Activated CD8-positive, alpha-beta memory T cell treated with anti-CD3 and anti-CD28 coated beads, Interleukin-2, amount 10 ng/mL, durations not matched to agents 7 days and 5 days (primary cell): ENCODE results near the gene EPN3. TPM values are rescaled to one million over a fixed set of nuclear protein-coding genes. Genes with fewer than 3 reads are reported as not detected.

Experiments
- ATAC-seq: fragments of 150-1000 bp; cut with Tn5 transposase; one replicate; pipeline ENCODE4 v1.10.0; 2021; ENCODE audit warnings: moderate library complexity
- CTCF ChIA-PET: fragments of 350-600 bp; sonication (Branson Sonifier 250); formaldehyde crosslinking; loops from one replicate; lab custom pipeline; 2021; ENCODE audit warnings: antibody characterized with exemption; lab: Charles Lee
- DNase-seq: peaks from one replicate; pipeline ENCODE4 v3.0.0-alpha.2; 2020
- H3K27ac Mint-ChIP-seq: one replicate; pipeline ENCODE4 v1.8.0; 2021; ENCODE audit warnings: mild to moderate bottlenecking, mixed read lengths
- H3K27me3 Mint-ChIP-seq: one replicate; pipeline ENCODE4 v1.8.0; 2021; ENCODE audit warnings: mixed read lengths
- H3K36me3 Mint-ChIP-seq: one replicate; pipeline ENCODE4 v1.8.0; 2021; ENCODE audit warnings: mild to moderate bottlenecking, mixed read lengths
- H3K4me1 Mint-ChIP-seq: one replicate; pipeline ENCODE4 v1.8.0; 2021; ENCODE audit warnings: mixed read lengths
- H3K4me3 Mint-ChIP-seq: one replicate; pipeline ENCODE4 v1.8.0; 2021; ENCODE audit warnings: mild to moderate bottlenecking, moderate library complexity, mixed read lengths
- H3K9me3 Mint-ChIP-seq: one replicate; pipeline ENCODE4 v1.8.0; 2022; ENCODE audit warnings: low read depth, mixed read lengths
- total RNA-seq, 2 experiments: library from RNA; stranded (reverse); gene quantifications; one replicate each; pipeline ENCODE4 v1.2.3, GENCODE V29; 2021

EPN3 gene
- total RNA-seq: not detected

DNA sequence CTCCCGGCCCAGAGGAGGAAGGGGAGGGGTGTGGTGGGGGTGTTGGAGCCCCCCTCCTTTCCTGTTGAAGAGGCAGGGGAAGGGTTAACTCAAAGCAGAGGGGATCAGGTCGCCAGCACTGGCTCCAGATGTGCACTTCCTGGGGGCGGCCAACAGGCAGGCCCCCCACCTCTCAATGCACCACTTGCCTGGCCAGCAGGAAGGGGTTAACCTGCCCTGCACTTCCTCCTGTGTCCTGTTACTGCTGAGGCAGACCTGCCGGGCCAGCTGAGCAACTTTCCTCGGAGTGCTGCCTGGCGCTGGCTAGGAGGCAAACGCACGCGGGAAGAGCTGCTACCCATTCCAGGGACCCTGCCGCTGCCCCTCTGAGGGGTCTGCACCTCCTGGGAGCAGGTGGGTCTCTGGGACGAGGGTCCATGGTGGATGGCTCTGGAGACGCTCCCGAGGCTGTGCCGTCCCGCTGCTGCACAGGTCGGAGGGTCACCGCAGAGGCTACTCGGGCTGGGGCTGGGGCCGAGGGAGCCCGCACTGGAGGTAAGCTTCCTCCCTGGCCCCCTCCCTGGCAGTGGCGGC, at the start of gene EPN3:
Gene EPN3, plus strand, starts transcription at position 284 of the 573 bp plus-strand sequence. CDS start 3,822 bp downstream, outside the sequence.
- DNase-seq (no peak), ATAC-seq (peak; percentile 54)
- Mint-ChIP-seq H3K4me1 (peaks cover 14% of the 10 kb centered on the region), H3K27ac (no peak within 1 kb of the TSS), H3K9me3 (no peaks in the 10 kb centered on the region), H3K4me3 (no peak within 1 kb of the TSS), H3K27me3 (peaks cover 59% of the 10 kb centered on the region), H3K36me3 (no peaks in the 10 kb centered on the region)
- CTCF ChIA-PET: interaction anchor here (1.2 to 2.7 kb wide), 4 partner anchors 9 to 13 kb away, joined by 3 to 13 read pairs (median 6); no protein-coding TSS in a partner anchor

DNA sequence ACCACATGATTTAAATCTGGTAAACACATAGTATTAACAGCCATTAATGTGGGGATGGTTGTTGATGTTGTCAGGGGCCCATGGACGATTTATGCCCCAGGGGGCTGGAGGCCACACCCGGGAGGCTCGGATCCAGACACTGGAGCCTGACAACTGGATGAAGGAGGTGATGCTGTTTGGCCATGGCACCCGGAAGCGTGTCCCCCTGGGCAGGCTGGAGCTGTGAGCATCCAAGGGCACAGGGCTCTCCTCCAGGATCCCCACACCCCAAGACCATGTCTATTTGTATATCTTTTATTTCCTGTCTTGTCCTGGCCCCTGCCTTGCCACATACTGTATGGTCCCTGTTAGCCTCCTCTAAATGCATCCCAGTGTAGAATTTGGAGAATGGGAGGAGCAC, 49.3 kb upstream of the EPN3 start:
- no peaks in the 10 kb centered on the region for H3K27me3 Mint-ChIP-seq
- H3K27ac Mint-ChIP-seq: no peak overlapping the region
- H3K9me3 Mint-ChIP-seq: no peaks in the 10 kb centered on the region
- no peak overlapping the region for H3K4me3 Mint-ChIP-seq
- peaks cover 7% of the 10 kb centered on the region for H3K36me3 Mint-ChIP-seq
- H3K4me1 Mint-ChIP-seq: peaks cover 23% of the 10 kb centered on the region
- CTCF ChIA-PET: interaction anchor here (0.6 to 4.7 kb wide), 12 partner anchors 10 to 283 kb away, joined by 3 to 20 read pairs (median 4); partner anchors contain the start of gene CACNA1G
- DNase-seq (no peak), ATAC-seq (no peak)

DNA sequence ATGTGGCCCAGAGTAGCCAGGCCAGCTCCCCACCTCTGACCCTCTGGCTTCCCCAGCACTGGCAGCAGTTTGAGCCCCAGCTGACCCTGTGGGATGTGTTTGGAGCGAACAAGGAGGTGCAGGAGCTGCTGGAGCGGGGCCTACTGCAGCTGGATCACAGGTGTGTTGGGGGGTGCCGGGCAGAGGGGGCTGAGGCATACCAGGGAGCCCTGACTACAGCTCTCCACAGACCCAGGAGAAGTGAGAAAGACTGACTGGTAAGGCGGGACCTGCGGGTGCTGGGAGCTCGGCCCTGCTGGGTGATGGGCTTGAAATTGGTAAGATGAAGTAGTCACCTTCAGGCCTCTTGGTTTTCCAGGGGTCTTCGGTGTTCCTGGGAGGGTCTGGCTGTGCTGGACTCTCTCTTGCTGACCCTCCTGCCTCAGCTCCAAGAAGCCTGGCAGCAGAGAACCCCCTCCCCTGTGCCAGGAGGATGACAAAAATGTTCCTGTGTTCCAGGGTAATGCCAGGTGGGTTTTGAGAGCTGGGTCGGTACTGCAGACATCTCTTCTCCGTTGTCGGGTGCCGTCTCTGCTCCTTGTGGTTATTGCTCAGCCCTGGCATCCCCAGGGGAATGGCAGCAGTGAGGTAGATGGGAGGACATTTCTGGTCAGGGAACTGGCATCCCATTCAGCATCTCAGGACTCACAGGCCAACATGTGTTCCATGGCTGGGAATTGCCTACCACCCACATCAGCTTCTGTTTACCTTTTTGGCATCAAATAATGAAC, 48.0 kb upstream of the EPN3 start:
- peaks cover 7% of the 10 kb centered on the region for H3K36me3 Mint-ChIP-seq
- peaks cover 17% of the 10 kb centered on the region for H3K4me1 Mint-ChIP-seq
- H3K9me3 Mint-ChIP-seq: no peaks in the 10 kb centered on the region
- H3K27me3 Mint-ChIP-seq: no peaks in the 10 kb centered on the region
- ATAC-seq (no peak), DNase-seq (no peak)
- no peak overlapping the region for H3K4me3 Mint-ChIP-seq
- H3K27ac Mint-ChIP-seq: no peak overlapping the region
- CTCF ChIA-PET: interaction anchor here (0.7 to 4.7 kb wide), 9 partner anchors 11 to 141 kb away, joined by 3 to 20 read pairs (median 4); partner anchors contain the start of gene LRRC59

DNA sequence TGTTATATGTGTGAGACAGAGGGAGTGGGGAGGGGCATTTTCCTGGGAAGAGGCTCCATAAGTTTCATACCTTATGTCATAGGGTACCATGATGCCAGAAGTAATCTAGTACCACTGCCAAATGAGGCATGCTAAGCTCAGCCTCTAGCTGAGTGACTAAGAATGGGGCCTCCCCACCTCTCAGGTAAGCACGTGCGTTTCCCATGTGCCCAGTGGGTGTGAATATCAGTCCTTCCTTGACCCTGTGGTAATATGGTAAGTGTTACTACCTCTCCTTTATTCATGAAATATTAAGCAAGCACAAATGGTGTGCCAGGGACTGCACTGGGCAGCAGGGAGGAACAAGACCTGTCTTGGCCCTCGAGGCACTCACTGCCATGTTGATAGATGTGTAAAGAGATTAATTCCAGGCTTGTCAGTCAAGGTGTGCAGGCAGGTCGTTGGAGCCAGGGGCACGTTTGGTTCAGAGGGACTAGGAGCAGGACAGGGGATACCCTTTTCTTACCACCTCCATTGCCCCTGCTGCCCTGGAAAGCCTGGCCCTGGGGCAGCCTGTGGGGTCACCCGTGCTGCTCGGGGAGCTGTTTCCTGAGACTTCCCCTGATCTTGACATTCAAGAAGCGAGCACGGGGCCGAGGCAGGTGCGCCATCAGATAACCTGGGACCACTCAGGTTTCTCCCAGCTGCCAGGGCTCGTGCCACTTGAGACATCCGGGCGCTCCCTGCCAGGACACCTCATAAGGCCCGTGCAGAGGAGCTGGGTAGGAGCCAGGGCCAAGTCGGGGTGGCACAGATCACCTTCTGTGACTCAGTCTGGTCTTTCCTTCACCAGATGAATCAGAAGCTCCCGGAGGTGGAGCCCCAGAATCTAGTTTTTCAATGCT, 45.1 kb upstream of the EPN3 start:
- CTCF ChIA-PET: interaction anchor here (0.7 to 1.9 kb wide), 4 partner anchors 8 to 125 kb away, joined by 3 to 5 read pairs (median 4); partner anchors contain the start of gene CHAD
- H3K27me3 Mint-ChIP-seq: no peaks in the 10 kb centered on the region
- H3K4me3 Mint-ChIP-seq: no peak overlapping the region
- peaks cover 4% of the 10 kb centered on the region for H3K4me1 Mint-ChIP-seq
- H3K36me3 Mint-ChIP-seq: peaks cover 7% of the 10 kb centered on the region
- H3K9me3 Mint-ChIP-seq: no peaks in the 10 kb centered on the region
- no peak overlapping the region for H3K27ac Mint-ChIP-seq
- no peak for DNase-seq
- no peak for ATAC-seq

DNA sequence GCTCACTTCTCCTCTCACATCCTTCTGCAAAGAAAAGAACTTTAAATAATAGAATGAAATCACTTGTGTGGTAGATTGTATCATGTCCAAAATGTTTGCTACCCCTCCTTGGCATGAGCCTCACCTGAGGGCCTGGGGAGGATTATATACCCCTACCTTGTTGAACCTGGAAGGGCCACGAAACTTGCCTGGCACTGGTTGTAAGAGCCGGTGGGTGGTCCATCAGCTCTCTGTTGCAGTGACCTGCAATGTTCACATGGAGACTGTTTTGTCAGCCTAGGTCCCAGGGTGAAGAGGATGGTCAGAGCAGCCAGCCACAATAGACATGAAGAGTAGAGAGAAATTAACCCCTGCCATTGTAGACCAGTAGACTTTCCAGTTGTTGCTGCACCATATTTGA, 43.7 kb upstream of the EPN3 start:
- no peak for ATAC-seq
- H3K4me1 Mint-ChIP-seq: no peaks in the 10 kb centered on the region
- H3K4me3 Mint-ChIP-seq: no peak overlapping the region
- no peaks in the 10 kb centered on the region for H3K9me3 Mint-ChIP-seq
- H3K27ac Mint-ChIP-seq: no peak overlapping the region
- CTCF ChIA-PET: interaction anchor here (0.9 to 1.9 kb wide), 3 partner anchors 10 to 229 kb away, joined by 3 to 5 read pairs (median 4); no protein-coding TSS in a partner anchor
- H3K27me3 Mint-ChIP-seq: no peaks in the 10 kb centered on the region
- DNase-seq: no peak
- peaks cover 3% of the 10 kb centered on the region for H3K36me3 Mint-ChIP-seq

DNA sequence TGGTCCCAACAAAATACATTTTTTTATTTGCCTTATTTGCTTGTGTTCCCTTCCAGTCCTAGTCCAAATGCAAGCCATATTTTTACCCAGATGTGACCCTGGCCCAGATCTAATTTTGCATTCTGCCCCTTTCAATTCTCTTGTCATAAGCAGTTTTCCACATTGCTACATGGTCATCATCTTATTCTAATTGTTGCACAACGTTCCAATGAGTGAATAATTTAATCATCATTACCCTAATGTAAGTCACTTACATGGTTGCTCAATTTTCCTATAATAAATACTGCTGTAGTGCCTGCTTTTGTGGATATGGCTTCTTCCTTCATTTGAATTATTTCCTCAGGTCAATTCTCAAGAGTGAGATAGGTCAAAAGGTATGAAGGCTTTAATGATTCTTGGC, 41.0 kb upstream of the EPN3 start:
- Mint-ChIP-seq H3K27me3 (peaks cover 1% of the 10 kb centered on the region), H3K27ac (no peak overlapping the region), H3K4me3 (no peak overlapping the region), H3K36me3 (no peaks in the 10 kb centered on the region), H3K9me3 (no peaks in the 10 kb centered on the region), H3K4me1 (no peaks in the 10 kb centered on the region)
- ATAC-seq (no peak), DNase-seq (no peak)
- CTCF ChIA-PET: no interaction called here

DNA sequence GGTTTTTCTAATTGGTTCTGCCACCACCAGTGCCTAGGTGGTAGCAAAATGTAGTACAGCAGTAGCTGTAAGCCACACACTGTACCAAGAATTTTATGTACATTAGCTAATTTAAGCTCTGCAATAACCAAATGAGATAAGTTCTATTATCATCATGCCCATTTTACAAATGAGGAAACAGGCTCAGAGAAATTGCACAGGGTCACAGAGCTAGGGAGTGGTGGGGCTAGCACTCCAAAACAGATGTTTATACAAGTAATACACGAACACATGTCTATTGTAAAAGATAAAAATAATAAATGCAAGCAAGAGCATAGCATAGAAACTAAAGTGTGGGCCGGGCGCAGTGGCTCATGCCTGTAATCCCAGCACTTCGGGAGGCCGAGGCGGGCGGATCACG, 40.3 kb upstream of the EPN3 start:
- H3K27me3 Mint-ChIP-seq: peaks cover 3% of the 10 kb centered on the region
- H3K36me3 Mint-ChIP-seq: no peaks in the 10 kb centered on the region
- no peak overlapping the region for H3K4me3 Mint-ChIP-seq
- ATAC-seq (no peak), DNase-seq (no peak)
- no peaks in the 10 kb centered on the region for H3K9me3 Mint-ChIP-seq
- CTCF ChIA-PET: interaction anchor here (1.1 to 1.7 kb wide), 2 partner anchors 9 to 10 kb away, joined by 3 to 4 read pairs; no protein-coding TSS in a partner anchor
- H3K4me1 Mint-ChIP-seq: no peaks in the 10 kb centered on the region
- no peak overlapping the region for H3K27ac Mint-ChIP-seq

DNA sequence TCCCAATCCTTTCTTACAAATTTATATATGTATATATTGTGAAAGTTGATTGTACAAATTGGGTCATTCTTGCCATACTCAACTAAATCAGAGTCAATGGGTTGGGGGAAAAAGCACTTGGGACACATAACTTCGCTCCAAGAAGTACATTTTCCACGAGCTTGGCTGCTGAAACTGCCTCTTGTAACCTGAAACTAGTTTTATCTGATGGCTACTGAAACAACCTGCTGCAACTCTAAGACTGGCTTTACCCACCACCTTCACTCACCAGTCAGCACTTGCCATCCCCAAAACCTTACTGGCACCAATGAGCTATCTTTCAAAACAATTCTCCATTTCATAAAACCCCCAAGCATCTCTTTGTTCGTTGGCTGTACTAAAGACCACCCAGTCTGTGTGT, 38.8 kb upstream of the EPN3 start:
- H3K4me3 Mint-ChIP-seq: no peak overlapping the region
- no peaks in the 10 kb centered on the region for H3K9me3 Mint-ChIP-seq
- no peaks in the 10 kb centered on the region for H3K4me1 Mint-ChIP-seq
- CTCF ChIA-PET: interaction anchor here (0.7 to 1.7 kb wide), 3 partner anchors 11 to 133 kb away, joined by 3 to 4 read pairs (median 3); no protein-coding TSS in a partner anchor
- no peak for ATAC-seq
- H3K27me3 Mint-ChIP-seq: peaks cover 3% of the 10 kb centered on the region
- H3K36me3 Mint-ChIP-seq: no peaks in the 10 kb centered on the region
- H3K27ac Mint-ChIP-seq: no peak overlapping the region
- no peak for DNase-seq

DNA sequence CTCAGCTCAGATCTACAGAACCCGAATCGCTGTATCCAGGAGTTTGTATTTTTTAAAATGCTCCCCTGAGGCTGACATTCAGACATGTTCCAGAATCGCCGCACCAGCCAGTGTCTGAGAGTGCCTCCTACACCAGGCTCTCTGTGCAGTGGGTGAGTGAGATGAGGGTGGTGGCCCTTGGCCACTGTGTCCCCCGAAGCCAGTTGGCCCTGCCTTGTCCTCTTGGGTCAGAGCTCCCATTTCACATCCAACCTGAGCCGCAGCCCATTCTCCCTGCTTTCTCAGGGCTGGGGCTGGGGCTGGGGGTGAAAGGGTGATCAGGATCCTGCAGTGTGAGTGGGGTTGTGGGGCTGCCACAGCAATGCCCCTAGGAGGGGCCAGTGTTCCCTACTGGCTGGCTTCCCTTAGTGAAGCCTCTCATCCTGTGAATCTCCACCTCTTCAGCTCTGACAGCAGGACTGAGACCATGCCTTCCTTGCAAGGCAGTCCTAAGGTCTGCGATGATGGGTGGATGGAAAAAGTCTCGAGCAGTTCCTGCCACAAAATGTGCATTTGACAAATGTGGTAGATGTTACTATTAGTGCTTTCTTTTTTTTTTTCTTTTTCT, 37.2 kb upstream of the EPN3 start:
- Mint-ChIP-seq H3K4me3 (no peak overlapping the region), H3K27ac (no peak overlapping the region), H3K4me1 (no peaks in the 10 kb centered on the region), H3K27me3 (peaks cover 3% of the 10 kb centered on the region), H3K36me3 (no peaks in the 10 kb centered on the region), H3K9me3 (no peaks in the 10 kb centered on the region)
- DNase-seq (no peak), ATAC-seq (no peak)
- CTCF ChIA-PET: interaction anchor here (0.8 to 1.7 kb wide), 4 partner anchors 9 to 51 kb away, joined by 3 to 4 read pairs (median 3); no protein-coding TSS in a partner anchor

DNA sequence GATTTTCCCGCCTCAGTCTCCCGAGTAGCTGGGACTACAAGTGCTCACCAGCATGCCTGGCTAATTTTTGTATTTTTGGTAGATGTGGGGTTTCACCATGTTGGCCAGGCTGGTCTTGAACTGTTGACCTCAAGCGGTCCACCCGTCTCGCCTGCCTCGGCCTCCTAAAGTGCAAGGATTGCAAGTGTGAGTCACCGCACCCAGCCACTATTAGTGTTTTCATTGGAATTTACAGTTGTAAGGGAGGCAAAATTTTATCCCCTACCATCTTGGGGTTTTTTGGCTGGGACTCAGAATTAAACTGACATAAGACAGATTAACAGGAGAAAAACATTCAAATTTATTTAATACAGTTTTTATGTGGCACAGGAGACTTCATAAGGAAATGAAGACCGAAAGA, 36.6 kb upstream of the EPN3 start:
- H3K27me3 Mint-ChIP-seq: peaks cover 3% of the 10 kb centered on the region
- CTCF ChIA-PET: interaction anchor here (1.1 kb wide), 1 partner anchor 46 kb away, joined by 3 read pairs; no protein-coding TSS in a partner anchor
- no peak overlapping the region for H3K4me3 Mint-ChIP-seq
- H3K27ac Mint-ChIP-seq: no peak overlapping the region
- no peaks in the 10 kb centered on the region for H3K9me3 Mint-ChIP-seq
- H3K36me3 Mint-ChIP-seq: no peaks in the 10 kb centered on the region
- ATAC-seq (no peak), DNase-seq (no peak)
- H3K4me1 Mint-ChIP-seq: no peaks in the 10 kb centered on the region

DNA sequence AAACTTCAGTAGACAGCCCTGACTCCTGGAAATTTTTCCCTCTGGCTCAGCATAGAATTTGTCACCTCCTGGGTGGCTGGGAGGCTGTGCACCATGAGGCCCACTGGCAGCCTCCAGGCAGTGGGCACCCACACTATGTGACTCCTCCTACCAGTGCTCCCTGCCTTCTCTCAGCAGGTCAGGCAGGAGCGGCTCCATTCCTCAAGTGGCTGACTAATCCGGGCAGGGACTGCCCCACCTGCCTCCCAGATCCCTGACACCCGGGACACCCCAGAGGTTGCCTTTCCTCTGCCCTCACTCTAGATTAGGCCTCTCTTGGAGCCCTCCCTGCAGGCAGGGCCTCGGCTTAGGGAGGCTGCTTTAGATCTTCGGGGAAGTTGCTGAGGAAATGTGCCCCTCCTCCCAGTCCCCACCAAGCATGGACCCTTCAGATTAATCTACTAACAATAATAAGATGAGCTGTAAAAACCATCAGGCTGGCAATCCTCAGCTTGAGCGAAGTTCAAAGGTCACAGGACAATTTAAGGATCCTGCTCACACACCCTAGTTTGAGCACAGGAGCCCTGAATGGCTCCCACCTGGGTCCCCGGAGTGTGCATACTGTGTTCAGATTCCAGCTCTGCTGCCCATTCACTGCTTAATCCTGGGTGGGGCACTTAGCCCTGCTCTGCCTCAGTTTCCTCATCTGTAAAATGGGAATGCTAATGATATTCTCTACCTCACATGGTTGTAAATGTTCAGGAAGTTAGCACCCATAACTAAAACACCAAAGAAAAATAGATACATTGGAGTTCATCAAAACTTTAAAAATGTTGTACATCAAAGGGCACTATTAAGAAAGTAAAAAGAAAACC, 34.3 kb upstream of the EPN3 start:
- Mint-ChIP-seq H3K36me3 (no peaks in the 10 kb centered on the region), H3K4me3 (no peak overlapping the region), H3K9me3 (no peaks in the 10 kb centered on the region), H3K27ac (no peak overlapping the region), H3K27me3 (peaks cover 3% of the 10 kb centered on the region), H3K4me1 (peaks cover 9% of the 10 kb centered on the region)
- no peak for DNase-seq
- ATAC-seq: no peak
- CTCF ChIA-PET: interaction anchor here (0.7 to 1.2 kb wide), 3 partner anchors 9 to 337 kb away, joined by 3 to 4 read pairs (median 3); no protein-coding TSS in a partner anchor

DNA sequence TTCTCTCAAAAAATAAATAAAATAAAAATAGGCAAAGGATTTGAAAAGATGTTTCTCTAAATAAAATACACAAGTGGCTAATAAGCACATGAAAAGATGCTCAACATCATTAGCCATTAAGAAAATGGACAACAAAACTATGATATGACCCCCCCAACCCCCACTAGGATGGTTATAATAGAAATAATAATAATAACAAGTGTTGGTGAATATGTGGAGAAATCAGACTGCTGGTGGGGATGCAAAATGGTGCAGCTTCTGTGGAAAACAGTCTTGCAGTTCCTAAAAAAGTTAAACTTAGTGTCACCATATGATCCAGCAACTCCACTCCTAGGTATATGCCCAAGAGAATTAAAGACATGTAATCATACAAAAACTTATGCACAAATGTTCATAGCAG, 33.3 kb upstream of the EPN3 start:
- H3K4me1 Mint-ChIP-seq: peaks cover 17% of the 10 kb centered on the region
- DNase-seq (no peak), ATAC-seq (no peak)
- no peak overlapping the region for H3K4me3 Mint-ChIP-seq
- no peaks in the 10 kb centered on the region for H3K9me3 Mint-ChIP-seq
- CTCF ChIA-PET: interaction anchor here (1.2 kb wide), 1 partner anchor 17 kb away, joined by 4 read pairs; no protein-coding TSS in a partner anchor
- no peaks in the 10 kb centered on the region for H3K36me3 Mint-ChIP-seq
- H3K27ac Mint-ChIP-seq: no peak overlapping the region
- H3K27me3 Mint-ChIP-seq: peaks cover 3% of the 10 kb centered on the region
